Thyroid gland (tissue), 4 donors: ENCODE measurements around the gene HAGHL.

Source experiments
- CTCF ChIP-seq, 6 experiments: fragments of 200-600 bp in 3 of 6; fragments of 450-650 bp in 3 of 6; sonication (generic) in 3 of 6; IDR thresholded peaks; one replicate each; pipeline ENCODE4 v1.5.1; 2016 to 2019; ENCODE audit warnings: antibody characterized with exemption in 6 of 6, mild to moderate bottlenecking in 2 of 6, inconsistent platforms in 1 of 6, moderate library complexity in 1 of 6
- POLR2A ChIP-seq, 2 donors: fragments of 450-650 bp; IDR thresholded peaks; one replicate each; pipeline ENCODE4 v1.6.1; 2017; ENCODE audit warnings: antibody characterized with exemption in 2 of 2, mild to moderate bottlenecking in 2 of 2, moderate library complexity in 1 of 2

- TF ChIP-seq POLR2A (IDR thresholded peaks at IDR 0.05) (no peak), CTCF (IDR thresholded peaks at IDR 0.05) (no peak)
Measured at GRCh38 chr16:714079-714478, 12.8 kb upstream of the HAGHL start.
